Measurements from ENCODE around the gene HGFAC. TPM values are rescaled to one million over a fixed set of nuclear protein-coding genes. Genes with fewer than 3 reads are reported as not detected.

The HGFAC gene
- total RNA-seq, 1 experiment from 2014 or later, result 0.42 TPM

GRCh38 chr4:3415471-3416141, 26.2 kb upstream of the HGFAC start:
- Histone ChIP-seq H3K27me3 (replicated peaks) (no peaks in the 10 kb centered on the region), H3K27ac (no peak overlapping the region), H3K9me3 (replicated peaks) (no peaks in the 10 kb centered on the region), H3K36me3 (peaks cover 48% of the 10 kb centered on the region), H3K4me1 (replicated peaks) (no peaks in the 10 kb centered on the region), H3K4me3 (no peak overlapping the region)
- no peak for DNase-seq (ENCODE audit: low read depth in 1 of 2, low spot score in 2 of 2)

GRCh38 chr4:3416270-3416669, 25.5 kb upstream of the HGFAC start:
- H3K27ac ChIP-seq, result no peak overlapping the region
- no peak overlapping the region for H3K4me3 ChIP-seq
- H3K36me3 ChIP-seq, result peaks cover 54% of the 10 kb centered on the region
- H3K9me3 ChIP-seq (replicated peaks), result no peaks in the 10 kb centered on the region
- H3K27me3 ChIP-seq (replicated peaks), result no peaks in the 10 kb centered on the region
- no peak for DNase-seq (ENCODE audit: low read depth in 1 of 2, low spot score in 2 of 2)
- no peaks in the 10 kb centered on the region for H3K4me1 ChIP-seq (replicated peaks)

- DNase-seq (ENCODE audit: low read depth in 1 of 2, low spot score in 2 of 2), result no peak
- H3K4me1 ChIP-seq (replicated peaks), result no peaks in the 10 kb centered on the region
- H3K36me3 ChIP-seq, result peaks cover 60% of the 10 kb centered on the region
Observed at GRCh38 chr4:3416821-3417221, 24.9 kb upstream of the HGFAC start.

GRCh38 chr4:3417448-3417847, 24.3 kb upstream of the HGFAC start:
- no peak overlapping the region for H3K27ac ChIP-seq
- H3K4me3 ChIP-seq, result no peak overlapping the region
- H3K9me3 ChIP-seq (replicated peaks), result no peaks in the 10 kb centered on the region
- H3K27me3 ChIP-seq (replicated peaks), result no peaks in the 10 kb centered on the region
- peaks cover 66% of the 10 kb centered on the region for H3K36me3 ChIP-seq
- no peaks in the 10 kb centered on the region for H3K4me1 ChIP-seq (replicated peaks)
- no peak for DNase-seq (ENCODE audit: low read depth in 1 of 2, low spot score in 2 of 2)

More at GRCh38 chr4:3416821-3417221, 24.9 kb upstream of the HGFAC start:
- Histone ChIP-seq H3K27me3 (replicated peaks) (no peaks in the 10 kb centered on the region), H3K27ac (no peak overlapping the region), H3K9me3 (replicated peaks) (no peaks in the 10 kb centered on the region), H3K4me3 (no peak overlapping the region)

- peaks cover 73% of the 10 kb centered on the region for H3K36me3 ChIP-seq
- H3K4me3 ChIP-seq, result no peak overlapping the region
- H3K4me1 ChIP-seq (replicated peaks), result no peaks in the 10 kb centered on the region
- H3K27me3 ChIP-seq (replicated peaks), result no peaks in the 10 kb centered on the region
- no peak overlapping the region for H3K27ac ChIP-seq
- no peak for DNase-seq (ENCODE audit: low read depth in 1 of 2, low spot score in 2 of 2)
- H3K9me3 ChIP-seq (replicated peaks), result no peaks in the 10 kb centered on the region
Observed at GRCh38 chr4:3418029-3418762, 23.6 kb upstream of the HGFAC start.

- Histone ChIP-seq H3K27me3 (replicated peaks) (no peaks in the 10 kb centered on the region), H3K4me1 (replicated peaks) (no peaks in the 10 kb centered on the region), H3K4me3 (no peak overlapping the region), H3K9me3 (replicated peaks) (no peaks in the 10 kb centered on the region), H3K36me3 (peaks cover 85% of the 10 kb centered on the region), H3K27ac (no peak overlapping the region)
- DNase-seq (ENCODE audit: low read depth in 1 of 2, low spot score in 2 of 2), result no peak
Observed at GRCh38 chr4:3419836-3420605, 21.7 kb upstream of the HGFAC start.

- Histone ChIP-seq H3K4me3 (no peak overlapping the region), H3K4me1 (replicated peaks) (no peaks in the 10 kb centered on the region), H3K27me3 (replicated peaks) (no peaks in the 10 kb centered on the region), H3K27ac (no peak overlapping the region), H3K9me3 (replicated peaks) (no peaks in the 10 kb centered on the region), H3K36me3 (peaks cover 85% of the 10 kb centered on the region)
- DNase-seq (ENCODE audit: low read depth in 1 of 2, low spot score in 2 of 2), result no peak
Observed at GRCh38 chr4:3420606-3420955, 21.2 kb upstream of the HGFAC start.

- Histone ChIP-seq H3K27ac (no peak overlapping the region), H3K4me1 (replicated peaks) (no peaks in the 10 kb centered on the region), H3K27me3 (replicated peaks) (no peaks in the 10 kb centered on the region), H3K36me3 (peaks cover 81% of the 10 kb centered on the region), H3K4me3 (no peak overlapping the region), H3K9me3 (replicated peaks) (no peaks in the 10 kb centered on the region)
- no peak for DNase-seq (ENCODE audit: low read depth in 1 of 2, low spot score in 2 of 2)
Observed at GRCh38 chr4:3420956-3421355, 20.8 kb upstream of the HGFAC start.

GRCh38 chr4:3421470-3421869, 20.3 kb upstream of the HGFAC start:
- Histone ChIP-seq H3K27me3 (replicated peaks) (no peaks in the 10 kb centered on the region), H3K4me1 (replicated peaks) (no peaks in the 10 kb centered on the region), H3K9me3 (replicated peaks) (no peaks in the 10 kb centered on the region), H3K27ac (no peak overlapping the region), H3K4me3 (no peak overlapping the region), H3K36me3 (peaks cover 76% of the 10 kb centered on the region)
- no peak for DNase-seq (ENCODE audit: low read depth in 1 of 2, low spot score in 2 of 2)

- DNase-seq (ENCODE audit: low read depth in 1 of 2, low spot score in 2 of 2), result no peak
- Histone ChIP-seq H3K36me3 (peaks cover 68% of the 10 kb centered on the region), H3K27me3 (replicated peaks) (no peaks in the 10 kb centered on the region), H3K4me3 (no peak overlapping the region), H3K27ac (no peak overlapping the region), H3K9me3 (replicated peaks) (no peaks in the 10 kb centered on the region), H3K4me1 (replicated peaks) (no peaks in the 10 kb centered on the region)
Observed at GRCh38 chr4:3422241-3422801, 19.4 kb upstream of the HGFAC start.

GRCh38 chr4:3422808-3423297, 18.9 kb upstream of the HGFAC start:
- Histone ChIP-seq H3K9me3 (replicated peaks) (no peaks in the 10 kb centered on the region), H3K4me1 (replicated peaks) (no peaks in the 10 kb centered on the region), H3K36me3 (peaks cover 62% of the 10 kb centered on the region), H3K4me3 (no peak overlapping the region), H3K27ac (no peak overlapping the region), H3K27me3 (replicated peaks) (no peaks in the 10 kb centered on the region)
- no peak for DNase-seq (ENCODE audit: low read depth in 1 of 2, low spot score in 2 of 2)

GRCh38 chr4:3423406-3423805, 18.4 kb upstream of the HGFAC start:
- Histone ChIP-seq H3K27ac (no peak overlapping the region), H3K36me3 (peaks cover 57% of the 10 kb centered on the region), H3K9me3 (replicated peaks) (no peaks in the 10 kb centered on the region), H3K27me3 (replicated peaks) (no peaks in the 10 kb centered on the region), H3K4me3 (no peak overlapping the region), H3K4me1 (replicated peaks) (no peaks in the 10 kb centered on the region)
- no peak for DNase-seq (ENCODE audit: low read depth in 1 of 2, low spot score in 2 of 2)

GRCh38 chr4:3423952-3424351, 17.8 kb upstream of the HGFAC start:
- no peaks in the 10 kb centered on the region for H3K27me3 ChIP-seq (replicated peaks)
- H3K9me3 ChIP-seq (replicated peaks), result no peaks in the 10 kb centered on the region
- DNase-seq (ENCODE audit: low read depth in 1 of 2, low spot score in 2 of 2), result no peak
- H3K36me3 ChIP-seq, result peaks cover 54% of the 10 kb centered on the region
- H3K4me3 ChIP-seq, result no peak overlapping the region
- H3K4me1 ChIP-seq (replicated peaks), result no peaks in the 10 kb centered on the region
- no peak overlapping the region for H3K27ac ChIP-seq

Data from SJSA1 (cell line).